NCI-H2196 treated with DMSO at 0.1 percent for 48 hours (cell line): ENCODE results near the gene AMPD2.
"Not testable (repeated sequence)": the region's sequence is repeated elsewhere in the genome, so short reads cannot be mapped to it uniquely, and the experiment has no call there.

Source experiments
- DNase-seq: peaks from one replicate; lab custom pipeline; 2025; ENCODE audit not compliant: unreplicated experiment; lab: John Stamatoyannopoulos, UW

AMPD2 gene

GRCh38 chr1:109676683-109677381 is 57.2 kb downstream of the AMPD2 start:
- DNase-seq = not testable (repeated sequence)

GRCh38 chr1:109677459-109677858 is 57.8 kb downstream of the AMPD2 start:
- no peak for DNase-seq

- DNase-seq = not testable (repeated sequence)
Measured at GRCh38 chr1:109678637-109679036, 59.0 kb downstream of the AMPD2 start.
